ENCODE data around the gene TLK2. TPM values are rescaled to one million over a fixed set of nuclear protein-coding genes. Genes with fewer than 3 reads are reported as not detected.

Gene TLK2
- total and polyA plus RNA-seq, 9 donors: 23.4 to 50.2 (median 35.7) TPM

DNA sequence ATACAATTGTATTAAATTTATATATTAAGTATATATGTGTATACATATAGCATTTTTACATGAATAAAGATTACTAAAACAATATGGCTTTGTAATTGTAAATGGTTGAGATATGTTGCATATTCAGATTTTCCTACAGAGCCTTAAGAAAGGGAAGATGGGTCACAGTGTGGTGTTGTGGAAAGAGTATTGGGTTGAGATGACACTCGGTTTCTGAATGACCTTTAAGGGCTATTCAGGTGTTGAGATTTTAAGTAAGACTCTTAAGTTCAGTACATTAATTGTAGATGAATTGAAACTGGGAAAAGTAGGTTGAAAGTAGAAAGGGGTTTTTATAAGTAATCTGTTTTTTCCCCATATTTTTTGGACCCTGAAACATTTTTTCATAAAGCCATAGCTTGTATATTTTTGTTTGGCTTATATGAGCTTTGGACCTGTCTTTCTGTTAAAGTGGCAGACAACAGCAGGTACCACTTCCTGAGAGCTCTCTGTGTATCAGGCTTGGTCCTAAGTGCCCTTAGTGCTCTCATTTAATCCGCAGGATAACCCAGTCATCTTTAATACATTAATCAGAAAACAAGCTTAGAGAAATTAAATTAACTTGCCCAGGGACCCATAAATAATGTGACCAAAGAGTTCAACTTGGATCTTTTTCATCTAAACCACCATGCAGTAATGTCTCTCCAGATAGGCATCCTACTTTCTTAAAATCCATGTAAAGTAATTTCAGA is 100.3 kb downstream of the TLK2 start:
- no peaks in the 10 kb centered on the region for H3K4me1 ChIP-seq (ENCODE audit: insufficient read depth)
- no peaks in the 10 kb centered on the region for H3K9me3 ChIP-seq
- no peaks in the 10 kb centered on the region for H3K27me3 ChIP-seq
- no peak overlapping the region for H3K27ac ChIP-seq
- WGBS, 3 donors: 88 to 93% (median 90%) methylated on average over 2 of the region's 2 CpGs
- intact Hi-C loops (cut with DNase I): no loop called here
- H3K36me3 ChIP-seq: no peaks in the 10 kb centered on the region
- TF ChIP-seq CTCF (IDR thresholded peaks at IDR 0.05): no peak
- TF ChIP-seq POLR2A (IDR thresholded peaks at IDR 0.05): no peak
- TF ChIP-seq EP300 (IDR thresholded peaks at IDR 0.05): no peak
- no peak overlapping the region for H3K4me3 ChIP-seq
- DNase-seq: no peak

GRCh38 chr17:62580947-62581346 is 102.3 kb downstream of the TLK2 start:
- TF ChIP-seq EP300 (IDR thresholded peaks at IDR 0.05) (no peak), POLR2A (IDR thresholded peaks at IDR 0.05) (no peak), CTCF (IDR thresholded peaks at IDR 0.05) (no peak)
- no peak for DNase-seq
- WGBS, 3 donors: 80 to 89% (median 86%) methylated on average over 2 of the region's 2 CpGs
- Histone ChIP-seq H3K9me3 (no peaks in the 10 kb centered on the region), H3K4me3 (no peak overlapping the region), H3K4me1 (ENCODE audit: insufficient read depth) (peaks cover 2% of the 10 kb centered on the region), H3K27me3 (no peaks in the 10 kb centered on the region), H3K36me3 (no peaks in the 10 kb centered on the region), H3K27ac (no peak overlapping the region)
- intact Hi-C loops (cut with DNase I): no loop called here

GRCh38 chr17:62581764-62582163 is 103.1 kb downstream of the TLK2 start:
- no peak for DNase-seq
- no peak overlapping the region for H3K4me3 ChIP-seq
- H3K9me3 ChIP-seq: no peaks in the 10 kb centered on the region
- H3K4me1 ChIP-seq (ENCODE audit: insufficient read depth): peaks cover 2% of the 10 kb centered on the region
- no peaks in the 10 kb centered on the region for H3K27me3 ChIP-seq
- H3K36me3 ChIP-seq: no peaks in the 10 kb centered on the region
- TF ChIP-seq CTCF (IDR thresholded peaks at IDR 0.05): no peak
- no peak for TF ChIP-seq POLR2A (IDR thresholded peaks at IDR 0.05)
- TF ChIP-seq EP300 (IDR thresholded peaks at IDR 0.05): no peak
- WGBS, 3 donors: 82 to 91% (median 88%) methylated on average over 1 of the region's 1 CpG
- intact Hi-C loops (cut with DNase I): no loop called here
- H3K27ac ChIP-seq: no peak overlapping the region

DNA sequence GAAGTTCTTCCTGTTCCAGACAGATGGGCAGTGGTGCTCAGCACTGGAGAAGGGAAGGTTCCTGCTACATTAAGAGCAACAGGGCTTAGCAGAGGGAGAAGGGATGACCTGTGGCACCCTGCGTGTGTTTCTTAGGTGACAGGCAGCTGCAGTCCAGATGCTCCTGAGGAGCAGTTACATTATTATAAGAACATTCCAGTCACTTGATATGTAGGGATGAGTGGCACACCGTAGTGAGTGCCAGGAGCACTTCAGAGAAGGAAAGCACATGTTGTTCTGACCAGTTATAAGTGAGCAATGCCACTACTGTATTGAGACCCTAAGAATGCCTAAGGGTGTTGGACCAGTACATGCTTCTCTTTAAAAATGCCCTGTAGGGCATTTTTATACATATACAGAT is 108.9 kb downstream of the TLK2 start:
- Histone ChIP-seq H3K4me1 (ENCODE audit: insufficient read depth) (peaks cover 2% of the 10 kb centered on the region), H3K4me3 (no peak overlapping the region), H3K9me3 (no peaks in the 10 kb centered on the region), H3K27ac (no peak overlapping the region), H3K27me3 (no peaks in the 10 kb centered on the region), H3K36me3 (no peaks in the 10 kb centered on the region)
- intact Hi-C loops (cut with DNase I): no loop called here
- TF ChIP-seq POLR2A (IDR thresholded peaks at IDR 0.05) (no peak), EP300 (IDR thresholded peaks at IDR 0.05) (no peak), CTCF (IDR thresholded peaks at IDR 0.05) (no peak)
- WGBS, 3 donors: 81 to 96% (median 88%) methylated on average over 2 of the region's 2 CpGs
- DNase-seq: no peak
